ENCODE data around the gene CYFIP2. TPM values are rescaled to one million over a fixed set of nuclear protein-coding genes. Genes with fewer than 3 reads are reported as not detected.
A peak's percentile ranks its signal among the peaks of the same experiment; 100 is the strongest.

The CYFIP2 gene
- total and polyA plus RNA-seq, 2 donors (not counting 1 experiment from before 2014, with no cell fraction given), result 5.0 to 27.6 TPM

- no peak for TF ChIP-seq CTCF (conservative IDR thresholded peaks at IDR 0.05 in 1 of 2, IDR thresholded peaks at IDR 0.05 in 1 of 2; ENCODE audit: low read depth in 1 of 2, low read length in 2 of 2)
- TF ChIP-seq EZH2 (IDR thresholded peaks at IDR 0.05; ENCODE audit: low read length, missing control alignments), result no peak
- DNase-seq (ENCODE audit: low read depth in 2 of 2), result no peak
- Histone ChIP-seq H3K79me2 (ENCODE audit: control insufficient read depth, insufficient read depth, low read length) (no peaks in the 10 kb centered on the region), H3K36me3 (ENCODE audit: control insufficient read depth, insufficient read depth, low read length) (no peaks in the 10 kb centered on the region), H3K27ac (ENCODE audit: insufficient read depth, low read length) (no peak overlapping the region), H3K9me3 (ENCODE audit: control insufficient read depth, insufficient read depth, low read depth, low read length) (no peaks in the 10 kb centered on the region), H3K4me1 (ENCODE audit: control insufficient read depth, extremely low read depth, insufficient read depth, low read length) (no peaks in the 10 kb centered on the region), H3K27me3 (ENCODE audit: control insufficient read depth, insufficient read depth, low read length) (no peaks in the 10 kb centered on the region), H3K4me3 (replicated peaks in 1 of 4; ENCODE audit: control extremely low read depth in 1 of 4, insufficient read depth in 1 of 4, low read depth in 3 of 4, low read length in 4 of 4) (no peak overlapping the region), H2AFZ (ENCODE audit: low read length) (no peak overlapping the region), H4K20me1 (ENCODE audit: control insufficient read depth, extremely low read depth, insufficient read depth, low read length) (no peaks in the 10 kb centered on the region), H3K9ac (ENCODE audit: insufficient read depth, low read length) (no peak overlapping the region), H3K4me2 (ENCODE audit: extremely low read depth, insufficient read depth, low read length) (no peak overlapping the region)
Observed at GRCh38 chr5:157278319-157279037, 12.6 kb downstream of the CYFIP2 start.

- H3K27me3 ChIP-seq (ENCODE audit: control insufficient read depth, insufficient read depth, low read length), result no peaks in the 10 kb centered on the region
- no peak overlapping the region for H3K27ac ChIP-seq (ENCODE audit: insufficient read depth, low read length)
- no peak overlapping the region for H3K9ac ChIP-seq (ENCODE audit: insufficient read depth, low read length)
- no peak overlapping the region for H2AFZ ChIP-seq (ENCODE audit: low read length)
- no peaks in the 10 kb centered on the region for H3K36me3 ChIP-seq (ENCODE audit: control insufficient read depth, insufficient read depth, low read length)
- peak in 1 of 2 donors; percentile 22 for DNase-seq (ENCODE audit: low read depth in 2 of 2)
- no peak overlapping the region for H3K4me3 ChIP-seq (replicated peaks in 1 of 4; ENCODE audit: control extremely low read depth in 1 of 4, insufficient read depth in 1 of 4, low read depth in 3 of 4, low read length in 4 of 4)
- no peaks in the 10 kb centered on the region for H3K9me3 ChIP-seq (ENCODE audit: control insufficient read depth, insufficient read depth, low read depth, low read length)
- no peaks in the 10 kb centered on the region for H3K79me2 ChIP-seq (ENCODE audit: control insufficient read depth, insufficient read depth, low read length)
- H4K20me1 ChIP-seq (ENCODE audit: control insufficient read depth, extremely low read depth, insufficient read depth, low read length), result no peaks in the 10 kb centered on the region
- TF ChIP-seq EZH2 (IDR thresholded peaks at IDR 0.05; ENCODE audit: low read length, missing control alignments) (no peak), CTCF (conservative IDR thresholded peaks at IDR 0.05 in 1 of 2, IDR thresholded peaks at IDR 0.05 in 1 of 2; ENCODE audit: low read depth in 1 of 2, low read length in 2 of 2) (no peak)
- H3K4me1 ChIP-seq (ENCODE audit: control insufficient read depth, extremely low read depth, insufficient read depth, low read length), result no peaks in the 10 kb centered on the region
- H3K4me2 ChIP-seq (ENCODE audit: extremely low read depth, insufficient read depth, low read length), result no peak overlapping the region
Observed at GRCh38 chr5:157279605-157280239, 13.8 kb downstream of the CYFIP2 start.

GRCh38 chr5:157280927-157281326, 15.0 kb downstream of the CYFIP2 start:
- no peak overlapping the region for H3K27ac ChIP-seq (ENCODE audit: insufficient read depth, low read length)
- H3K27me3 ChIP-seq (ENCODE audit: control insufficient read depth, insufficient read depth, low read length), result no peaks in the 10 kb centered on the region

More at GRCh38 chr5:157280927-157281326, 15.0 kb downstream of the CYFIP2 start:
- DNase-seq (ENCODE audit: low read depth in 2 of 2), result peak; percentile 45 to 65
- no peak overlapping the region for H3K4me2 ChIP-seq (ENCODE audit: extremely low read depth, insufficient read depth, low read length)
- TF ChIP-seq CTCF (conservative IDR thresholded peaks at IDR 0.05 in 1 of 2, IDR thresholded peaks at IDR 0.05 in 1 of 2; ENCODE audit: low read depth in 1 of 2, low read length in 2 of 2) (no peak), EZH2 (IDR thresholded peaks at IDR 0.05; ENCODE audit: low read length, missing control alignments) (no peak)
- H3K36me3 ChIP-seq (ENCODE audit: control insufficient read depth, insufficient read depth, low read length), result no peaks in the 10 kb centered on the region
- H3K9me3 ChIP-seq (ENCODE audit: control insufficient read depth, insufficient read depth, low read depth, low read length), result no peaks in the 10 kb centered on the region
- no peaks in the 10 kb centered on the region for H3K79me2 ChIP-seq (ENCODE audit: control insufficient read depth, insufficient read depth, low read length)
- H4K20me1 ChIP-seq (ENCODE audit: control insufficient read depth, extremely low read depth, insufficient read depth, low read length), result no peaks in the 10 kb centered on the region
- no peaks in the 10 kb centered on the region for H3K4me1 ChIP-seq (ENCODE audit: control insufficient read depth, extremely low read depth, insufficient read depth, low read length)
- no peak overlapping the region for H2AFZ ChIP-seq (ENCODE audit: low read length)
- no peak overlapping the region for H3K4me3 ChIP-seq (replicated peaks in 1 of 4; ENCODE audit: control extremely low read depth in 1 of 4, insufficient read depth in 1 of 4, low read depth in 3 of 4, low read length in 4 of 4)
- H3K9ac ChIP-seq (ENCODE audit: insufficient read depth, low read length), result no peak overlapping the region

All from fibroblast of lung (primary cell).